Omental fat pad (tissue), 4 donors: ENCODE measurements around the gene MAGEC3. TPM values are rescaled to one million over a fixed set of nuclear protein-coding genes. Genes with fewer than 3 reads are reported as not detected.
"Not testable (repeated sequence)": the region's sequence is repeated elsewhere in the genome, so short reads cannot be mapped to it uniquely, and the experiment has no call there.

Source experiments
- ATAC-seq: fragments of 150-250 bp; one replicate; pipeline ENCODE4 v1.9.1; 2016; ENCODE audit warnings: mild to moderate bottlenecking, moderate library complexity; ENCODE audit not compliant: low FRiP score
- DNase-seq: peaks from one replicate; pipeline ENCODE4 v3.0.0-alpha.2; 2019; ENCODE audit warnings: low spot score
- total RNA-seq, 4 donors: library from RNA; depleted of rRNA; stranded (reverse); fragments of >200 nt; gene quantifications; one replicate each; pipeline ENCODE4 v1.1.0, GENCODE V29; 2016
- TF ChIP-seq, protein P1 (sequence below), 3 donors: fragments of 450-650 bp; IDR thresholded peaks; one replicate each; pipeline ENCODE4 v1.5.1; 2016 to 2017; ENCODE audit warnings: antibody characterized with exemption in 3 of 3, mild to moderate bottlenecking in 3 of 3, moderate library complexity in 2 of 3

Gene MAGEC3
- total RNA-seq, 4 donors from 2014 or later = not detected

DNA sequence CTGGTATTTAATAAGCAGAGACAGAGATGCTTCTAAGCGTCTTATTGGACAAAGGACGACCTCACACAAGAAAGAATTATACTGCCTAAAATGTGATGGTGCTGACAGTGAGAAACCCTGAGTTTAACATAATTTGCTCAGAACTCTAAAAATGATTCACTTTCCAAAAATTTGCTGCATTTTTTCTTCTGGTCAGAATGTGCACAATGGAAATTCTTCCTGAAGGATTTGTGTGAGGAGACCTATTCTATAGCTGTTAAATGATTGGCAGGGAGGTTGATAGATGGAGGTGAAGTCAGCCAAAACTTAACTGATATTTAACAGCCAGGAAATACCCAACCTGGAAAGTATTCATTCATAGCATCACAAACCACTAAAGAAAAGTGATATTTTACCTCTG, 1.7 kb downstream of the MAGEC3 start:
- ATAC-seq = no peak
- TF ChIP-seq, protein P1, sequence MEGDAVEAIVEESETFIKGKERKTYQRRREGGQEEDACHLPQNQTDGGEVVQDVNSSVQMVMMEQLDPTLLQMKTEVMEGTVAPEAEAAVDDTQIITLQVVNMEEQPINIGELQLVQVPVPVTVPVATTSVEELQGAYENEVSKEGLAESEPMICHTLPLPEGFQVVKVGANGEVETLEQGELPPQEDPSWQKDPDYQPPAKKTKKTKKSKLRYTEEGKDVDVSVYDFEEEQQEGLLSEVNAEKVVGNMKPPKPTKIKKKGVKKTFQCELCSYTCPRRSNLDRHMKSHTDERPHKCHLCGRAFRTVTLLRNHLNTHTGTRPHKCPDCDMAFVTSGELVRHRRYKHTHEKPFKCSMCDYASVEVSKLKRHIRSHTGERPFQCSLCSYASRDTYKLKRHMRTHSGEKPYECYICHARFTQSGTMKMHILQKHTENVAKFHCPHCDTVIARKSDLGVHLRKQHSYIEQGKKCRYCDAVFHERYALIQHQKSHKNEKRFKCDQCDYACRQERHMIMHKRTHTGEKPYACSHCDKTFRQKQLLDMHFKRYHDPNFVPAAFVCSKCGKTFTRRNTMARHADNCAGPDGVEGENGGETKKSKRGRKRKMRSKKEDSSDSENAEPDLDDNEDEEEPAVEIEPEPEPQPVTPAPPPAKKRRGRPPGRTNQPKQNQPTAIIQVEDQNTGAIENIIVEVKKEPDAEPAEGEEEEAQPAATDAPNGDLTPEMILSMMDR (IDR thresholded peaks at IDR 0.05) = no peak

DNA sequence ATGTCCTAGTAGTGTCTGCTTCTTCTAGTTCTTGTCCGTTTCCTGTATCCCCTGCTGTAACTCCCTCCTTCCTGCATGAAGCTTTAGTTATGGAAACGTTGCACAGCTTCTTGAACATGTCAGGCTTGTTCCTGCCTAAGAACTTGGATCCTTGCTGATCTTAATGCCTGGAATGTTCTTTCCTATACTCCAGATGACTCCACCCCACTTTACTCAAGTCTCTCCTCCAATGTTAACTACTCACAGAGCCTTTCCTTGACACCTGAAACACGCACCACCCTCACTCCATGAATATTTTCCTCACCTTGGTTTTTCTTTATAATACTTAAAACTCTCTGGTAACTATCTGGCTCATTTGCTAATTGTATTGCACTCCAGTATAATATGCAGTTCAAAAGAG, 19.4 kb downstream of the MAGEC3 start:
- DNase-seq = no peak
- ATAC-seq = no peak
- TF ChIP-seq, protein P1 (IDR thresholded peaks at IDR 0.05) = no peak

More for the DNA sequence above, 1.7 kb downstream of the MAGEC3 start:
- no peak for DNase-seq

DNA sequence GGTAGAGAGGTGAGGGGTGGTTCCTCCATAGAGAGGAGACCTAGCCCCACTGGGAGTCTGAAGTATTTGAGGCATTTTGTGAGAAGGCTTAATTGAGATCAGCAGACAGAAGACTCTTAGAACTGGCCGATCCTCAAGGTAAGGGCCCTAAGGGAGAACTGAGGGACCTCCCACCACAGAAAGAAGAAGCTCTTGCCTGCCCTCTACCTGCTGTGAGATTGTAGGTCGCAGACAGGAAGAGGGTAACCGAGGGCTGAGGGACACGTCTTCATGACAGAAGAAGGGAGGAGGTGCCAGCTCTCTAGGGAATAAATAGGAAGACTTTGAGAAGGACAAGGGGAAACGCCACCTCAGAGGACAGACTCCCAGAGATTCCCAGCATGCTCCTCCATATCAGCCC, 41.5 kb downstream of the MAGEC3 start:
- TF ChIP-seq, protein P1 (IDR thresholded peaks at IDR 0.05) = no peak
- no peak for DNase-seq
- no peak for ATAC-seq

DNA sequence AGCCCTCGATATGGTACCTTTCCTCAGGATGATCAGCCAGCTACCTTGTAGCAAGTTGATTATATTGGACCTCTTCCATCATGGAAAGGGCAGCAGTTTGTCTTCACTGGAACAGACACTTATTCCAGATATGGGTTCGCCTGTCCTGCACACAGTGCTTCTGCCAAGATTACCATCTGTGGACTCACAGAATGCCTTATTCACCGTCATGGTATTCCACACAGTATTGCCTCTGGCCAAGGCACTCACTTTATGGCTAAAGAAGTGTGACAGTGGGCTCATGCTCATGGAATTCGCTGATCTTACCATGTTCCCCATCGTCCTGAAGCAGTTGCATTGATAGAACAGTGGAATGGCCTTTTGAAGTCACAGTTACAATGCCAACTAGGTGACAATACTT, 50.7 kb downstream of the MAGEC3 start:
- ATAC-seq, DNase-seq: not testable (repeated sequence)

DNA sequence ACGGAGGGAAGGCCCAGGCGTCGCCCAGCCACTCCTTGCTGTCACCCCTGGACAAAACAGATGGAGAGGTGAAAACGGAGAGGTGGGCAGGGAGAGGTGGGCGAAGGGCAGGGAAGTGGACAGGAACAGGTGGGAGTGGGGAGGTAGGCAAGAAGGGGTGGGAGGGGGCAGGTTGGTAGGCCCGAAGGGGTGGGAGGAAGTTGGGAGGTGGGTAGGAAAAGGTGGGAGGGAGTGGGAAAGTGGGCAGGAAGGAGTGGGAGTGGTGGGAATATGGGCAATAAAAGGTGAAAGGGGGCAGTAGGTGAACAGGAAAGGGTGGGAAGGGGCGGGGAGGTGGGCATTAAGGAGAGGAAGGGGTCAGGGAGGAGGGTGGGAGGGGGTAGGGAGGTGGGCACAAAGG, 56.6 kb downstream of the MAGEC3 start:
- ATAC-seq (no peak), DNase-seq (no peak)
- TF ChIP-seq, protein P1 (IDR thresholded peaks at IDR 0.05) = no peak

DNA sequence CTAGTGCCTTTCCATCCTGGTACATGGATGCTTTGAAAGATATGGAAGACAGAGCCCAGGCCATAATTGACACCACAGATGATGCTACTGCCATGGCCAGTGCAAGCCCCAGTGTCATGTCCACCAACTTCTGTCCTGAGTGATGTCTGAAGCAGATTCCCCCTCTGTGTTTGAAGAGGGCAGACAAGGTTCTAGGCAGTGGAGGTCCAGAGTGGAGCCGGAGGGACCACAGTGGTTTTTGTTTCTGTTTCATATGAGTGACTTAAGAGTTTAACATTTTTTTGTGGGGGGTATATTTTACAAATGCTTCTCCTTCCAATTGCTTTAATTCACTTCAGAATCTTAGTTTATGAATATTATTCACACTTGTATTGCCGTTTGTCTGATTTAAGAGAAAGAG, 59.6 kb downstream of the MAGEC3 start:
- ATAC-seq = no peak
- TF ChIP-seq, protein P1 (IDR thresholded peaks at IDR 0.05) = no peak
- DNase-seq = no peak

- TF ChIP-seq, protein P1 (IDR thresholded peaks at IDR 0.05) = no peak
- DNase-seq = no peak
- no peak for ATAC-seq
These were observed 64.2 kb downstream of the MAGEC3 start for GRCh38 chrX:141902366-141902765.
